GM23338 (cell line): Measurements from ENCODE around the gene FAM20C. TPM values are rescaled to one million over a fixed set of nuclear protein-coding genes. Genes with fewer than 3 reads are reported as not detected.

Experiments
- ATAC-seq: fragments of 200-7000 bp; cut with Tn5 transposase; 3 replicates; pipeline ENCODE4 v1.9.1; 2020
- DNase-seq: peaks from one replicate; pipeline ENCODE4 v3.0.0-alpha.2; 2015; ENCODE audit warnings: low spot score
- H2AFZ ChIP-seq: fragments of 200-600 bp; sonication (generic); 2 replicates; pipeline ENCODE4 v1.8.0; 2016; ENCODE audit warnings: antibody characterized with exemption, mild to moderate bottlenecking, moderate library complexity
- H3F3A ChIP-seq: fragments of 200-600 bp; sonication (generic); replicated peaks from 2 replicates; pipeline ENCODE4 v1.8.0; 2017; ENCODE audit warnings: antibody characterized with exemption, mixed run types, low read depth
- H3K27ac ChIP-seq: fragments of 200-600 bp; sonication (generic); 2 replicates; pipeline ENCODE4 v1.6.1; 2016; ENCODE audit warnings: low read depth
- H3K27me3 ChIP-seq: fragments of 200-600 bp; sonication (generic); 2 replicates; pipeline ENCODE4 v1.8.0; 2016; ENCODE audit warnings: mild to moderate bottlenecking, mixed run types, moderate library complexity; ENCODE audit not compliant: insufficient read depth
- H3K36me3 ChIP-seq: fragments of 200-600 bp; sonication (generic); 2 replicates; pipeline ENCODE4 v1.8.0; 2016; ENCODE audit warnings: mild to moderate bottlenecking; ENCODE audit not compliant: insufficient read depth
- H3K4me1 ChIP-seq: fragments of 200-600 bp; sonication (generic); 2 replicates; pipeline ENCODE4 v1.8.0; 2016; ENCODE audit warnings: mild to moderate bottlenecking, moderate library complexity; ENCODE audit not compliant: insufficient read depth
- H3K4me2 ChIP-seq: fragments of 200-600 bp; sonication (generic); 2 replicates; pipeline ENCODE4 v1.7.1; 2017; ENCODE audit warnings: mixed run types
- H3K4me3 ChIP-seq: fragments of 200-600 bp; sonication (generic); 2 replicates; pipeline ENCODE4 v1.6.1; 2016; ENCODE audit warnings: mixed run types
- H3K79me2 ChIP-seq: fragments of 200-600 bp; sonication (generic); replicated peaks from 2 replicates; pipeline ENCODE4 v1.8.0; 2017; ENCODE audit warnings: mild to moderate bottlenecking; ENCODE audit not compliant: insufficient read depth
- H3K9me2 ChIP-seq: fragments of 200-600 bp; sonication (generic); 2 replicates; pipeline ENCODE4 v1.8.0; 2017; ENCODE audit not compliant: insufficient read depth
- H4K20me1 ChIP-seq: fragments of 200-600 bp; sonication (generic); replicated peaks from 2 replicates; pipeline ENCODE4 v1.8.0; 2017; ENCODE audit warnings: mild to moderate bottlenecking; ENCODE audit not compliant: insufficient read depth
- H3K27ac Mint-ChIP-seq: 2 replicates; pipeline ENCODE4 v1.8.0; 2020; ENCODE audit warnings: inconsistent platforms, mild to moderate bottlenecking, moderate library complexity, mixed read lengths
- H3K27me3 Mint-ChIP-seq: 3 replicates; pipeline ENCODE4 v1.8.0; 2022; ENCODE audit warnings: low read depth, mild to moderate bottlenecking, moderate library complexity, mixed read lengths, inconsistent platforms; ENCODE audit not compliant: insufficient read depth, poor library complexity
- H3K36me3 Mint-ChIP-seq: 3 replicates; pipeline ENCODE4 v1.8.0; 2021; ENCODE audit warnings: low read depth, mild to moderate bottlenecking, inconsistent platforms, moderate library complexity, mixed read lengths
- H3K4me1 Mint-ChIP-seq: 3 replicates; pipeline ENCODE4 v1.8.0; 2020; ENCODE audit warnings: mild to moderate bottlenecking, inconsistent platforms, mixed read lengths
- H3K4me3 Mint-ChIP-seq: 3 replicates; pipeline ENCODE4 v1.8.0; 2021; ENCODE audit warnings: moderate library complexity, mild to moderate bottlenecking, inconsistent platforms, mixed read lengths
- H3K9me3 Mint-ChIP-seq: 3 replicates; pipeline ENCODE4 v1.8.0; 2020; ENCODE audit warnings: moderate library complexity, mild to moderate bottlenecking, inconsistent platforms, mixed read lengths
- CREB1 ChIP-seq: fragments of 250-450 bp; sonication (Bioruptor Pico); IDR thresholded peaks from 2 replicates; pipeline ENCODE4 v1.5.0; 2020; ENCODE audit warnings: low read depth, mild to moderate bottlenecking, moderate library complexity
- CTCF ChIP-seq, 2 experiments: fragments of 200-600 bp in 1 of 2; sonication (generic) in 1 of 2; conservative IDR thresholded peaks; 2 replicates each; pipeline versions ENCODE4 v1.5.1 to v1.6.1; 2016 to 2017; ENCODE audit warnings: antibody characterized with exemption in 2 of 2, low read depth in 2 of 2, mild to moderate bottlenecking in 2 of 2, moderate library complexity in 1 of 2
- EZH2 ChIP-seq: fragments of 200-600 bp; sonication (generic); IDR thresholded peaks from one replicate; pipeline ENCODE4 v1.8.0; 2017; ENCODE audit warnings: antibody characterized with exemption, mild to moderate bottlenecking, low read depth; ENCODE audit not compliant: unreplicated experiment
- POLR2AphosphoS5 ChIP-seq: IDR thresholded peaks from 2 replicates; pipeline ENCODE4 v1.6.1; 2016; ENCODE audit warnings: antibody characterized with exemption, low read depth
- REST ChIP-seq: IDR thresholded peaks from one replicate; pipeline ENCODE4 v1.6.1; 2018; ENCODE audit warnings: antibody characterized with exemption; ENCODE audit not compliant: unreplicated experiment
- STAT1 ChIP-seq: IDR thresholded peaks from one replicate; pipeline ENCODE4 v1.6.1; 2016; ENCODE audit warnings: antibody characterized with exemption; ENCODE audit not compliant: unreplicated experiment
- ZNF114 ChIP-seq: fragments of 250-450 bp; sonication (Bioruptor Pico); IDR thresholded peaks from 2 replicates; pipeline ENCODE4 v1.5.0; 2020; ENCODE audit warnings: mild to moderate bottlenecking, moderate library complexity
- ZNF331 ChIP-seq: fragments of 250-450 bp; sonication (Bioruptor Pico); IDR thresholded peaks from 2 replicates; pipeline ENCODE4 v1.5.0; 2020; ENCODE audit warnings: low read depth, mild to moderate bottlenecking, moderate library complexity
- ZNF462 ChIP-seq: fragments of 250-450 bp; sonication (Bioruptor Pico); IDR thresholded peaks from 2 replicates; pipeline ENCODE4 v1.5.0; 2020; ENCODE audit warnings: mild to moderate bottlenecking, moderate library complexity
- polyA plus RNA-seq: library from polyadenylated mRNA; unstranded; fragments of >200 nt; fragmentation: Nextera tagmentation; extraction: Ambion mirVana; gene quantifications from 2 replicates; pipeline ENCODE4 v1.2.1, GENCODE V29; 2016
- total RNA-seq: library from RNA; depleted of rRNA; stranded (reverse); fragments of >200 nt; shearing (Covaris generic); gene quantifications from 2 replicates; pipeline ENCODE4 v1.2.3, GENCODE V29; 2014

The FAM20C gene
- total and polyA plus RNA-seq, 2 experiments from 2014 or later: 7.6 to 24.8 TPM

- DNase-seq: no peak
- H3K27ac Mint-ChIP-seq: no peak overlapping the region
- Histone ChIP-seq H3K36me3 (no peaks in the 10 kb centered on the region), H3K4me1 (peaks cover 6% of the 10 kb centered on the region; the same call in 1 of the 2 replicates), H3K27me3 (no peaks in the 10 kb centered on the region), H3K4me3 (no peak overlapping the region), H4K20me1 (no peaks in the 10 kb centered on the region), H3K79me2 (0 out of 2 replicates have a peak, but pooled peaks cover 6% of the 10 kb centered on the region), H3K27ac (no peak overlapping the region), H3K9me2 (peaks cover 6% of the 10 kb centered on the region), H2AFZ (no peak overlapping the region), H3F3A (peaks cover 6% of the 10 kb centered on the region; the same call in 1 of the 2 replicates), H3K4me2 (no peak overlapping the region)
- no peak overlapping the region for H3K4me3 Mint-ChIP-seq
- H3K9me3 Mint-ChIP-seq: peaks cover 4% of the 10 kb centered on the region; the same call in 2 of the 3 replicates
- TF ChIP-seq ZNF331 (CRISPR knock-in tag) (no peak), EZH2 (no peak), ZNF462 (CRISPR knock-in tag) (no peak)
- H3K4me1 Mint-ChIP-seq: peaks cover 25% of the 10 kb centered on the region
- H3K36me3 Mint-ChIP-seq: peaks cover 9% of the 10 kb centered on the region
- no peak for ATAC-seq
- peaks cover 20% of the 10 kb centered on the region for H3K27me3 Mint-ChIP-seq
These were observed 39.5 kb upstream of the FAM20C start for GRCh38 chr7:152702-153391.

- DNase-seq (no peak), ATAC-seq (no peak)
- Histone ChIP-seq H4K20me1 (no peaks in the 10 kb centered on the region), H3K4me3 (no peak overlapping the region), H3K9me2 (no peaks in the 10 kb centered on the region), H3K27ac (no peak overlapping the region), H3K27me3 (no peaks in the 10 kb centered on the region), H3K4me2 (no peak overlapping the region), H3K79me2 (no peaks in the 10 kb centered on the region), H2AFZ (no peak overlapping the region), H3F3A (peaks cover 6% of the 10 kb centered on the region; the same call in 1 of the 2 replicates), H3K36me3 (no peaks in the 10 kb centered on the region), H3K4me1 (peaks cover 6% of the 10 kb centered on the region; the same call in 1 of the 2 replicates)
- Mint-ChIP-seq H3K4me1 (peaks cover 22% of the 10 kb centered on the region), H3K36me3 (peaks cover 3% of the 10 kb centered on the region; the same call in 1 of the 3 replicates), H3K27ac (no peak overlapping the region), H3K4me3 (no peak overlapping the region), H3K27me3 (peaks cover 20% of the 10 kb centered on the region), H3K9me3 (peaks cover 4% of the 10 kb centered on the region; the same call in 2 of the 3 replicates)
- TF ChIP-seq ZNF331 (CRISPR knock-in tag) (no peak), CREB1 (CRISPR knock-in tag) (no peak), POLR2AphosphoS5 (no peak), STAT1 (no peak), REST (no peak), ZNF114 (CRISPR knock-in tag) (no peak), CTCF (conservative IDR thresholded peaks at IDR 0.05; ENCODE audit: low read depth in 2 of 2) (no peak)
These were observed 38.8 kb upstream of the FAM20C start for GRCh38 chr7:153604-154003.
